Neural cell (in vitro differentiated cells): ENCODE measurements around the gene CCL1. TPM values are rescaled to one million over a fixed set of nuclear protein-coding genes. Genes with fewer than 3 reads are reported as not detected.

Experiments
- H2AFZ ChIP-seq: fragments of 200-600, 300-800 bp; sonication (generic), shearing (Covaris generic); 2 replicates; pipeline ENCODE4 v1.6.0; 2014; ENCODE audit warnings: low read depth, mild to moderate bottlenecking, antibody characterized with exemption, low read length, moderate library complexity
- H3F3A ChIP-seq: fragments of 200-600 bp; shearing (Covaris generic); 2 replicates; pipeline ENCODE4 v1.6.1; 2016; ENCODE audit warnings: mild to moderate bottlenecking, moderate library complexity, mixed read lengths, antibody characterized with exemption, low read length; ENCODE audit not compliant: insufficient read depth, poor library complexity, severe bottlenecking
- H3K27ac ChIP-seq: fragments of 200-600, 300-800 bp; sonication (generic), shearing (Covaris generic); 2 replicates; pipeline ENCODE4 v1.5.1; 2014; ENCODE audit warnings: mild to moderate bottlenecking, low read length, moderate library complexity
- H3K27me3 ChIP-seq: fragments of 300-800, 200-600 bp; sonication (generic), shearing (Covaris generic); 2 replicates; pipeline ENCODE4 v1.6.0; 2014; ENCODE audit warnings: mild to moderate bottlenecking, low read depth, low read length, moderate library complexity; ENCODE audit not compliant: insufficient read depth
- H3K36me3 ChIP-seq: fragments of 300-800, 200-600 bp; sonication (generic), shearing (Covaris generic); 2 replicates; pipeline ENCODE4 v1.5.1; 2014; ENCODE audit warnings: mild to moderate bottlenecking, antibody characterized with exemption, low read length, moderate library complexity; ENCODE audit not compliant: insufficient read depth
- H3K4me2 ChIP-seq: fragments of 300-800, 200-600 bp; sonication (generic), shearing (Covaris generic); 2 replicates; pipeline ENCODE4 v1.6.0; 2014; ENCODE audit warnings: mild to moderate bottlenecking, low read length
- H3K4me3 ChIP-seq: fragments of 300-800, 200-600 bp; sonication (generic), shearing (Covaris generic); 2 replicates; pipeline ENCODE4 v1.5.1; 2014; ENCODE audit warnings: mild to moderate bottlenecking, low read length, moderate library complexity
- H3K79me2 ChIP-seq: fragments of 200-600 bp; shearing (Covaris generic); replicated peaks from 2 replicates; pipeline ENCODE4 v1.6.0; 2014; ENCODE audit warnings: mild to moderate bottlenecking, low read length, moderate library complexity; ENCODE audit not compliant: insufficient read depth
- H3K9ac ChIP-seq: fragments of 300-800, 200-600 bp; sonication (generic), shearing (Covaris generic); 2 replicates; pipeline ENCODE4 v1.6.1; 2016; ENCODE audit warnings: mild to moderate bottlenecking, low read length, mixed read lengths
- H3K9me2 ChIP-seq: fragments of 200-600 bp; shearing (Covaris generic); 2 replicates; pipeline ENCODE4 v1.6.1; 2016; ENCODE audit warnings: mild to moderate bottlenecking, low read length, mixed read lengths; ENCODE audit not compliant: insufficient read depth
- H3K9me3 ChIP-seq: fragments of 200-600, 300-800 bp; sonication (generic), shearing (Covaris generic); 2 replicates; pipeline ENCODE4 v1.6.1; 2016; ENCODE audit warnings: mild to moderate bottlenecking, mixed run types, low read length, moderate library complexity, mixed read lengths
- H4K20me1 ChIP-seq: fragments of 200-600 bp; shearing (Covaris generic); 2 replicates; pipeline ENCODE4 v1.6.1; 2016; ENCODE audit warnings: mild to moderate bottlenecking, mixed run types; ENCODE audit not compliant: insufficient read depth
- CTCF ChIP-seq: fragments of 450-650 bp; IDR thresholded peaks from 2 replicates; pipeline ENCODE4 v1.5.1; 2014; ENCODE audit warnings: antibody characterized with exemption, mild to moderate bottlenecking, moderate library complexity; ENCODE audit not compliant: poor library complexity, severe bottlenecking
- EP300 ChIP-seq: fragments of 450-650 bp; conservative IDR thresholded peaks from 2 replicates; pipeline ENCODE4 v1.6.1; 2014; ENCODE audit warnings: antibody characterized with exemption, mild to moderate bottlenecking, moderate library complexity; ENCODE audit not compliant: poor library complexity, severe bottlenecking
- EZH2 ChIP-seq: fragments of 200-600, 300-800 bp; shearing (Covaris generic), sonication (generic); IDR thresholded peaks from 2 replicates; pipeline ENCODE4 v1.6.1; 2014; ENCODE audit warnings: antibody characterized with exemption, low read length, borderline replicate concordance, mild to moderate bottlenecking; ENCODE audit not compliant: insufficient read depth, poor library complexity, severe bottlenecking
- MXI1 ChIP-seq: fragments of 450-650 bp; conservative IDR thresholded peaks from 2 replicates; pipeline ENCODE4 v1.6.1; 2014; ENCODE audit warnings: antibody characterized with exemption, mild to moderate bottlenecking; ENCODE audit not compliant: poor library complexity, severe bottlenecking
- POLR2AphosphoS5 ChIP-seq: IDR thresholded peaks from 2 replicates; pipeline ENCODE4 v1.6.1; 2012
- RAD21 ChIP-seq: fragments of 450-650 bp; conservative IDR thresholded peaks from 2 replicates; pipeline ENCODE4 v1.6.1; 2014; ENCODE audit warnings: antibody characterized with exemption, mild to moderate bottlenecking, moderate library complexity
- REST ChIP-seq: IDR thresholded peaks from 2 replicates; pipeline ENCODE4 v1.6.1; 2012; ENCODE audit warnings: borderline replicate concordance
- SMC3 ChIP-seq: fragments of 450-650 bp; conservative IDR thresholded peaks from 2 replicates; pipeline ENCODE4 v1.6.1; 2014; ENCODE audit warnings: antibody characterized with exemption, mild to moderate bottlenecking, moderate library complexity; ENCODE audit not compliant: poor library complexity
- TAF1 ChIP-seq: IDR thresholded peaks from 2 replicates; pipeline ENCODE4 v1.6.1; 2012; ENCODE audit warnings: low read depth
- polyA plus RNA-seq: library from polyadenylated mRNA; depleted of rRNA; stranded (reverse); fragments of >200 nt; gene quantifications from 2 replicates; pipeline ENCODE4 v1.2.3, GENCODE V29; 2014

The CCL1 gene
- polyA plus RNA-seq, 1 donor from 2014 or later = not detected

GRCh38 chr17:34408439-34408838, 45.4 kb upstream of the CCL1 start:
- peaks cover 4% of the 10 kb centered on the region for H3F3A ChIP-seq
- no peak overlapping the region for H3K4me2 ChIP-seq
- no peak for TF ChIP-seq EP300
- TF ChIP-seq RAD21 = no peak
- no peak overlapping the region for H3K27ac ChIP-seq
- no peaks in the 10 kb centered on the region for H3K9me3 ChIP-seq
- H3K36me3 ChIP-seq = no peaks in the 10 kb centered on the region
- no peaks in the 10 kb centered on the region for H4K20me1 ChIP-seq
- H3K27me3 ChIP-seq = no peaks in the 10 kb centered on the region
- H3K4me3 ChIP-seq = no peak overlapping the region
- no peaks in the 10 kb centered on the region for H3K79me2 ChIP-seq
- H3K9me2 ChIP-seq = no peaks in the 10 kb centered on the region
- no peak overlapping the region for H3K9ac ChIP-seq
- H2AFZ ChIP-seq = no peak overlapping the region

GRCh38 chr17:34406226-34406625, 43.2 kb upstream of the CCL1 start:
- no peaks in the 10 kb centered on the region for H3K79me2 ChIP-seq

More at GRCh38 chr17:34406226-34406625, 43.2 kb upstream of the CCL1 start:
- no peaks in the 10 kb centered on the region for H3K27me3 ChIP-seq
- no peak for TF ChIP-seq POLR2AphosphoS5
- TF ChIP-seq EP300 = no peak
- no peak for TF ChIP-seq CTCF
- no peak for TF ChIP-seq REST
- no peak for TF ChIP-seq TAF1
- TF ChIP-seq MXI1 = no peak
- no peak for TF ChIP-seq SMC3
- no peak for TF ChIP-seq RAD21
- no peak for TF ChIP-seq EZH2
- no peaks in the 10 kb centered on the region for H3K36me3 ChIP-seq
- no peak overlapping the region for H3K9ac ChIP-seq
- no peak overlapping the region for H3K27ac ChIP-seq
- no peak overlapping the region for H3K4me3 ChIP-seq
- no peaks in the 10 kb centered on the region for H3K9me2 ChIP-seq
- no peaks in the 10 kb centered on the region for H3K9me3 ChIP-seq
- no peaks in the 10 kb centered on the region for H3F3A ChIP-seq
- H3K4me2 ChIP-seq = no peak overlapping the region
- no peak overlapping the region for H2AFZ ChIP-seq
- no peaks in the 10 kb centered on the region for H4K20me1 ChIP-seq
